ENCODE results near the gene WDR43.

The WDR43 gene

GRCh38 chr2:28994679-28995078, 100.2 kb downstream of the WDR43 start:
- no peak for DNase-seq

GRCh38 chr2:28995765-28996750, 101.6 kb downstream of the WDR43 start:
- DNase-seq = no peak

- DNase-seq = no peak
Observed at GRCh38 chr2:28997237-28997846, 102.9 kb downstream of the WDR43 start.
